GDM1 (cell line): ENCODE data around the gene P3H3.

Experiments
- DNase-seq: peaks from one replicate; lab custom pipeline; 2025; lab: John Stamatoyannopoulos, UW

Gene P3H3

GRCh38 chr12:6799147-6799546 is 29.1 kb upstream of the P3H3 start:
- no peak for DNase-seq

- DNase-seq, result no peak
Observed at GRCh38 chr12:6807170-6807569, 21.0 kb upstream of the P3H3 start.

GRCh38 chr12:6809056-6809455 is 19.2 kb upstream of the P3H3 start:
- no peak for DNase-seq

- no peak for DNase-seq
Observed at GRCh38 chr12:6810758-6811157, 17.4 kb upstream of the P3H3 start.

GRCh38 chr12:6813363-6813762 is 14.8 kb upstream of the P3H3 start:
- DNase-seq, result no peak

- DNase-seq, result no peak
Observed at GRCh38 chr12:6816598-6816997, 11.6 kb upstream of the P3H3 start.

- no peak for DNase-seq
Observed at GRCh38 chr12:6817098-6817497, 11.1 kb upstream of the P3H3 start.

- DNase-seq, result no peak
Observed at GRCh38 chr12:6817662-6818157, 10.5 kb upstream of the P3H3 start.

- DNase-seq, result no peak
Observed at GRCh38 chr12:6818222-6818621, 10.0 kb upstream of the P3H3 start.

- no peak for DNase-seq
Observed at GRCh38 chr12:6818645-6819044, 9.6 kb upstream of the P3H3 start.

GRCh38 chr12:6819106-6820030 is 8.8 kb upstream of the P3H3 start:
- no peak for DNase-seq

- no peak for DNase-seq
Observed at GRCh38 chr12:6820166-6820565, 8.0 kb upstream of the P3H3 start.

GRCh38 chr12:6821591-6822425 is 6.4 kb upstream of the P3H3 start, which contains the start of gene GPR162:
Gene GPR162 (plus strand): TSS chr12:6821821. CDS start chr12:6823899, 2,078 bp downstream.
- peak; percentile 46 for DNase-seq

- DNase-seq, result no peak
Observed at GRCh38 chr12:6822426-6823135, 5.6 kb upstream of the P3H3 start.

GRCh38 chr12:6823182-6824084 is 4.8 kb upstream of the P3H3 start:
- DNase-seq, result no peak

- DNase-seq, result no peak
Observed at GRCh38 chr12:6824085-6824775, 4.0 kb upstream of the P3H3 start.

- no peak for DNase-seq
Observed at GRCh38 chr12:6824901-6825381, 3.3 kb upstream of the P3H3 start.

- DNase-seq, result peak; percentile 67
Observed at GRCh38 chr12:6825398-6826124, 2.6 kb upstream of the P3H3 start.

GRCh38 chr12:6826125-6826733 is 2.0 kb upstream of the P3H3 start:
- DNase-seq, result no peak
